ENCODE results near the gene MYO18B. TPM values are rescaled to one million over a fixed set of nuclear protein-coding genes. Genes with fewer than 3 reads are reported as not detected.
"Not testable (repeated sequence)": the region's sequence is repeated elsewhere in the genome, so short reads cannot be mapped to it uniquely, and the experiment has no call there.

The MYO18B gene
- under 1 TPM; 0.07 to 0.55 (median 0.17) TPM for polyA plus RNA-seq (ENCODE audit: insufficient read length in 4 of 4)

GRCh38 chr22:25741692-25742626 is at the start of gene MYO18B:
Gene MYO18B (plus strand): TSS chr22:25742188. CDS start chr22:25761093, 18,905 bp downstream.
- no peak for DNase-seq (ENCODE audit: low read depth in 4 of 4, low spot score in 3 of 4)

- DNase-seq (ENCODE audit: low read depth in 4 of 4, low spot score in 3 of 4): no peak
Observed at GRCh38 chr22:25692397-25693267, 49.4 kb upstream of the MYO18B start.

GRCh38 chr22:25693268-25693565 is 48.8 kb upstream of the MYO18B start:
- DNase-seq (ENCODE audit: low read depth in 4 of 4, low spot score in 3 of 4): no peak

- DNase-seq (ENCODE audit: low read depth in 4 of 4, low spot score in 3 of 4): no peak
Observed at GRCh38 chr22:25694196-25694907, 47.6 kb upstream of the MYO18B start.

- no peak for DNase-seq (ENCODE audit: low read depth in 4 of 4, low spot score in 3 of 4)
Observed at GRCh38 chr22:25695146-25695545, 46.8 kb upstream of the MYO18B start.

GRCh38 chr22:25696763-25697162 is 45.2 kb upstream of the MYO18B start:
- DNase-seq (ENCODE audit: low read depth in 4 of 4, low spot score in 3 of 4): no peak

GRCh38 chr22:25697181-25697664 is 44.8 kb upstream of the MYO18B start:
- no peak for DNase-seq (ENCODE audit: low read depth in 4 of 4, low spot score in 3 of 4)

GRCh38 chr22:25697978-25698377 is 44.0 kb upstream of the MYO18B start:
- DNase-seq (ENCODE audit: low read depth in 4 of 4, low spot score in 3 of 4): no peak

GRCh38 chr22:25698461-25698860 is 43.5 kb upstream of the MYO18B start:
- no peak for DNase-seq (ENCODE audit: low read depth in 4 of 4, low spot score in 3 of 4)

- DNase-seq (ENCODE audit: low read depth in 4 of 4, low spot score in 3 of 4): no peak
Observed at GRCh38 chr22:25698978-25699377, 43.0 kb upstream of the MYO18B start.

- DNase-seq (ENCODE audit: low read depth in 4 of 4, low spot score in 3 of 4): no peak
Observed at GRCh38 chr22:25701056-25701780, 40.8 kb upstream of the MYO18B start.

GRCh38 chr22:25702040-25702439 is 39.9 kb upstream of the MYO18B start:
- no peak for DNase-seq (ENCODE audit: low read depth in 4 of 4, low spot score in 3 of 4)

- DNase-seq (ENCODE audit: low read depth in 4 of 4, low spot score in 3 of 4): no peak
Observed at GRCh38 chr22:25702571-25703167, 39.3 kb upstream of the MYO18B start.

GRCh38 chr22:25704701-25705100 is 37.3 kb upstream of the MYO18B start:
- no peak for DNase-seq (ENCODE audit: low read depth in 4 of 4, low spot score in 3 of 4)

- DNase-seq (ENCODE audit: low read depth in 4 of 4, low spot score in 3 of 4): no peak
Observed at GRCh38 chr22:25706197-25706596, 35.8 kb upstream of the MYO18B start.

- not testable (repeated sequence) for DNase-seq (ENCODE audit: low read depth in 4 of 4, low spot score in 3 of 4)
Observed at GRCh38 chr22:25708430-25708829, 33.6 kb upstream of the MYO18B start.

GRCh38 chr22:25709758-25710157 is 32.2 kb upstream of the MYO18B start:
- DNase-seq (ENCODE audit: low read depth in 4 of 4, low spot score in 3 of 4): no peak

GRCh38 chr22:25710501-25710900 is 31.5 kb upstream of the MYO18B start:
- DNase-seq (ENCODE audit: low read depth in 4 of 4, low spot score in 3 of 4): no peak

- no peak for DNase-seq (ENCODE audit: low read depth in 4 of 4, low spot score in 3 of 4)
Observed at GRCh38 chr22:25711491-25711890, 30.5 kb upstream of the MYO18B start.
